Neural progenitor cell (in vitro differentiated cells): ENCODE results near the gene ARHGEF39.

Experiments
- EZH2 ChIP-seq: fragments of 200-600 bp; sonication (generic); IDR thresholded peaks from 2 replicates; pipeline ENCODE4 v1.6.1; 2017; ENCODE audit warnings: antibody characterized with exemption, mild to moderate bottlenecking, moderate library complexity
- EZH2phosphoT487 ChIP-seq: fragments of 200-600 bp; sonication (generic); IDR thresholded peaks from 2 replicates; pipeline ENCODE4 v1.6.1; 2017; ENCODE audit warnings: antibody characterized with exemption
- TF ChIP-seq, protein P1 (sequence below): fragments of 200-600 bp; sonication (generic); IDR thresholded peaks from 2 replicates; pipeline ENCODE4 v1.5.1; 2017; ENCODE audit warnings: antibody characterized with exemption, mild to moderate bottlenecking

DNA sequence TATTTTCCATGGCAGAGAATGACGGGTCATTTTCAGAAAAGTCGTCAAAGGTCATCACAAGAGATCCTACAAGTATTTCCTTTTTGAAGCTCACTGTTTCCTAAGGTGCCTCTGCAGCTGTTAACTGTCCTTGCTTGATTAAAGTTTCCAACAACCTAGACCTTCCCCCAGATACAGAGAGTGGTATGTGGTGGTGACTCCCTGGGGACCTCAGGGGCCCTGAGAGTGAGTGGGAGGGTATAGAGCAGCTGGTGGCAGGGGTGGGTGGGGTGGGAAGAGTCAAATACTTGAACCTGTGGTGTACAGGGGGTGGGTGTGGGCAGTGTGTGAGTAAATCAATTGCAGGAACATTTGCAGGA lies 45.2 kb downstream of the ARHGEF39 start:
- TF ChIP-seq, protein P1, sequence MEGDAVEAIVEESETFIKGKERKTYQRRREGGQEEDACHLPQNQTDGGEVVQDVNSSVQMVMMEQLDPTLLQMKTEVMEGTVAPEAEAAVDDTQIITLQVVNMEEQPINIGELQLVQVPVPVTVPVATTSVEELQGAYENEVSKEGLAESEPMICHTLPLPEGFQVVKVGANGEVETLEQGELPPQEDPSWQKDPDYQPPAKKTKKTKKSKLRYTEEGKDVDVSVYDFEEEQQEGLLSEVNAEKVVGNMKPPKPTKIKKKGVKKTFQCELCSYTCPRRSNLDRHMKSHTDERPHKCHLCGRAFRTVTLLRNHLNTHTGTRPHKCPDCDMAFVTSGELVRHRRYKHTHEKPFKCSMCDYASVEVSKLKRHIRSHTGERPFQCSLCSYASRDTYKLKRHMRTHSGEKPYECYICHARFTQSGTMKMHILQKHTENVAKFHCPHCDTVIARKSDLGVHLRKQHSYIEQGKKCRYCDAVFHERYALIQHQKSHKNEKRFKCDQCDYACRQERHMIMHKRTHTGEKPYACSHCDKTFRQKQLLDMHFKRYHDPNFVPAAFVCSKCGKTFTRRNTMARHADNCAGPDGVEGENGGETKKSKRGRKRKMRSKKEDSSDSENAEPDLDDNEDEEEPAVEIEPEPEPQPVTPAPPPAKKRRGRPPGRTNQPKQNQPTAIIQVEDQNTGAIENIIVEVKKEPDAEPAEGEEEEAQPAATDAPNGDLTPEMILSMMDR, result no peak
- no peak for TF ChIP-seq EZH2
- TF ChIP-seq EZH2phosphoT487, result no peak
